K562 (cell line): Measurements from ENCODE around the gene OBSL1. TPM values are rescaled to one million over a fixed set of nuclear protein-coding genes. Genes with fewer than 3 reads are reported as not detected.
A peak's percentile ranks its signal among the peaks of the same experiment; 100 is the strongest.

Experiments
- CHD4 ChIP-seq: fragments of 200-600 bp; sonication (generic); IDR thresholded peaks from 3 replicates; pipeline ENCODE4 v1.6.1; 2012; ENCODE audit warnings: low read depth, mild to moderate bottlenecking, mixed read lengths, low read length, inconsistent platforms; ENCODE audit not compliant: insufficient read depth, insufficient replicate concordance, poor library complexity, severe bottlenecking
- ESRRA ChIP-seq: fragments of 450-650 bp; IDR thresholded peaks from 2 replicates; pipeline ENCODE4 v1.6.1; 2014; ENCODE audit warnings: low read depth, mild to moderate bottlenecking, moderate library complexity, borderline replicate concordance
- KAT8 ChIP-seq: fragments of 450-650 bp; IDR thresholded peaks from 2 replicates; pipeline ENCODE4 v1.6.1; 2016; ENCODE audit warnings: low read depth, mild to moderate bottlenecking
- L3MBTL2 ChIP-seq: fragments of 450-650 bp; IDR thresholded peaks from 2 replicates; pipeline ENCODE4 v1.6.1; 2016; ENCODE audit warnings: mild to moderate bottlenecking, moderate library complexity
- MTA1 ChIP-seq: fragments of 450-650 bp; IDR thresholded peaks from 2 replicates; pipeline ENCODE4 v1.6.1; 2017; ENCODE audit warnings: borderline replicate concordance
- MTF1 ChIP-seq: fragments of 250-450 bp; sonication (Bioruptor Pico); IDR thresholded peaks from 2 replicates; pipeline ENCODE4 v1.9.0; 2021; ENCODE audit warnings: moderate library complexity, mild to moderate bottlenecking, inconsistent platforms, borderline replicate concordance
- PURB ChIP-seq: sonication (generic); formaldehyde crosslinking; IDR thresholded peaks from 2 replicates; pipeline ENCODE4 v1.9.0; 2021; ENCODE audit warnings: low read depth, mild to moderate bottlenecking, missing genetic modification reagents
- RBM22 ChIP-seq: fragments of 200-400 bp; formaldehyde crosslinking; IDR thresholded peaks from 2 replicates; pipeline ENCODE4 v1.6.1; 2018; ENCODE audit warnings: low read length, low read depth; ENCODE audit not compliant: poor library complexity, severe bottlenecking
- RFX1 ChIP-seq: fragments of 450-650 bp; IDR thresholded peaks from 2 replicates; pipeline ENCODE4 v1.6.1; 2016; ENCODE audit warnings: mild to moderate bottlenecking, moderate library complexity
- SMARCA4 ChIP-seq: fragments of 450-650 bp; IDR thresholded peaks from 2 replicates; pipeline ENCODE4 v1.6.1; 2016
- ZC3H8 ChIP-seq: fragments of 450-650 bp; IDR thresholded peaks from 2 replicates; pipeline ENCODE4 v1.6.1; 2017
- ZNF133 ChIP-seq: fragments of 250-450 bp; sonication (Bioruptor Pico); IDR thresholded peaks from 2 replicates; pipeline ENCODE4 v1.4.0; 2020; ENCODE audit warnings: mild to moderate bottlenecking
- ZNF507 ChIP-seq: conservative IDR thresholded peaks from 2 replicates; pipeline ENCODE4 v1.6.1; 2017; ENCODE audit warnings: missing genetic modification characterization, missing compliant biosample characterization
- polyA plus RNA-seq, 8 experiments: library from polyadenylated mRNA; depleted of rRNA in 4 of 8; stranded (reverse) in 5 of 8; unstranded in 3 of 8; fragments of >200 nt; fragmentation: Nextera tagmentation in 2 of 8; fragmentation: Illumina TruSeq in 1 of 8; extraction: Ambion mirVana in 2 of 8; extraction: Trizol in 1 of 8; gene quantifications; 2 replicates each; pipeline versions ENCODE4 v1.2.1 to v1.2.3, GENCODE V29; 2011 to 2014; ENCODE audit warnings: inconsistent platforms in 1 of 8, missing spikeins in 1 of 8
- total RNA-seq, 7 experiments: library from RNA; depleted of rRNA in 6 of 7; stranded (reverse); fragments of >200 nt in 6 of 7; fragmentation: Illumina TruSeq in 2 of 7; extraction: Trizol in 2 of 7; gene quantifications; 2 replicates each; pipeline versions ENCODE4 v1.2.1 to v1.2.3, GENCODE V29; 2011 to 2021; ENCODE audit warnings: low replicate concordance in 1 of 7
- TF ChIP-seq, protein P1 (sequence below): fragments of 450-650 bp; formaldehyde crosslinking; IDR thresholded peaks from 2 replicates; pipeline ENCODE4 v1.4.0; 2022; ENCODE audit warnings: mild to moderate bottlenecking, moderate library complexity
- TF ChIP-seq, protein P2 (sequence below), 2 experiments: fragments of 450-650 bp in 1 of 2; sonication (generic) in 1 of 2; formaldehyde crosslinking; conservative IDR thresholded peaks; 2 replicates each; pipeline versions ENCODE4 v1.4.0 to v1.8.1; 2020 to 2022; ENCODE audit warnings: mild to moderate bottlenecking in 1 of 2, missing genetic modification reagents in 1 of 2
- TF ChIP-seq, protein P3 (sequence below): IDR thresholded peaks from 2 replicates; pipeline ENCODE4 v1.6.1; 2012; ENCODE audit warnings: low read depth, low read length, improper control_type of control experiment, borderline replicate concordance
- TF ChIP-seq, protein P4 (sequence below): fragments of 250-450 bp; sonication (Bioruptor Pico); IDR thresholded peaks from 2 replicates; pipeline ENCODE4 v1.5.0; 2022; ENCODE audit warnings: mild to moderate bottlenecking
- TF ChIP-seq, protein P5 (sequence below): fragments of 250-450 bp; sonication (Bioruptor Pico); IDR thresholded peaks from 2 replicates; pipeline ENCODE4 v1.6.1; 2021; ENCODE audit warnings: mild to moderate bottlenecking
- TF ChIP-seq, protein P6 (sequence below): sonication (generic); formaldehyde crosslinking; IDR thresholded peaks from 2 replicates; pipeline ENCODE4 v1.8.0; 2022; ENCODE audit warnings: missing genetic modification reagents, mild to moderate bottlenecking, borderline replicate concordance

The OBSL1 gene
- total and polyA plus RNA-seq, 9 of the 15 experiments (the other 6 are each of a cell fraction or from before 2014, with no cell fraction given), result 1.2 to 26.6 (median 8.6) TPM

DNA sequence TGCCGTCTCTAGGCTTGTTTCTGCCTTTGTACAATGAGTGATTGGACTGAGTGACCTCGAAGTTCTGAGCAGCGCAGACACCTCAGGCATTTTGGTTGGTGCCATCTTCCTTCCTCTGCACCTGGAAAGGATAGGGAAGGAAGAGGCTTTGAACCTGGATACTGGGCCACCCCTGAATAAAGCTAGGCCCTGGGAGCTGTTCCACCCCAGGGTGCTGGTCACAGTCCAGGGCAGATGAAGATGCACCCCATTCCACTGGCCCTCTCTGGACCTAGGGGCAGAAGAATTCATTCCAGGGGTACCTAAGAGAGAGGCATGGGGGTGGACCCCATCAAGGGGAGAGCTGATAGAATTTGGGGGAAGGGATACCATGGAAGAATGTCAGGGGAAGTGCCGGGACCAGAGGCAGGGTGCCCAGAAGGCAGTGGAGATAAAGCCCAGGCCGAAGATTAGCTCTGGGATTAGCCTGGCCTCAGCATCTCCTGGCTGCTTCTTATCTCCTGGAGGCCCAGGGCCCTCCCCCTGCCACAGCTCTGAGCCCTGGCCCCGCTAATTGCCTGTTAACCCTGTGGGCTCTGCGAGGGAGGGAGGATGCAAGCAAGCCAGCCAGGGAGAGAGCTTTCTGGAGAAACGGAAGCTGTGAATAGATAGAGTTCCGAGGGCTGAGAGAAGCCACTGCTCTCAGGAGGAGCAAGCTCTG is 45.7 kb downstream of the OBSL1 start (continued):
- no peak for TF ChIP-seq RFX1
- peak; percentile 93 for TF ChIP-seq SMARCA4
- TF ChIP-seq, protein P1, sequence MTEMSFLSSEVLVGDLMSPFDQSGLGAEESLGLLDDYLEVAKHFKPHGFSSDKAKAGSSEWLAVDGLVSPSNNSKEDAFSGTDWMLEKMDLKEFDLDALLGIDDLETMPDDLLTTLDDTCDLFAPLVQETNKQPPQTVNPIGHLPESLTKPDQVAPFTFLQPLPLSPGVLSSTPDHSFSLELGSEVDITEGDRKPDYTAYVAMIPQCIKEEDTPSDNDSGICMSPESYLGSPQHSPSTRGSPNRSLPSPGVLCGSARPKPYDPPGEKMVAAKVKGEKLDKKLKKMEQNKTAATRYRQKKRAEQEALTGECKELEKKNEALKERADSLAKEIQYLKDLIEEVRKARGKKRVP (CRISPR knock-in tag), result no peak
- TF ChIP-seq, protein P2, sequence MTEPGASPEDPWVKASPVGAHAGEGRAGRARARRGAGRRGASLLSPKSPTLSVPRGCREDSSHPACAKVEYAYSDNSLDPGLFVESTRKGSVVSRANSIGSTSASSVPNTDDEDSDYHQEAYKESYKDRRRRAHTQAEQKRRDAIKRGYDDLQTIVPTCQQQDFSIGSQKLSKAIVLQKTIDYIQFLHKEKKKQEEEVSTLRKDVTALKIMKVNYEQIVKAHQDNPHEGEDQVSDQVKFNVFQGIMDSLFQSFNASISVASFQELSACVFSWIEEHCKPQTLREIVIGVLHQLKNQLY (CRISPR knock-in tag; conservative IDR thresholded peaks at IDR 0.05), result no peak
- TF ChIP-seq ZNF507 (tag), result no peak
- TF ChIP-seq ESRRA, result peak; percentile 48; the same call in 1 of the 2 replicates
- TF ChIP-seq, protein P3, sequence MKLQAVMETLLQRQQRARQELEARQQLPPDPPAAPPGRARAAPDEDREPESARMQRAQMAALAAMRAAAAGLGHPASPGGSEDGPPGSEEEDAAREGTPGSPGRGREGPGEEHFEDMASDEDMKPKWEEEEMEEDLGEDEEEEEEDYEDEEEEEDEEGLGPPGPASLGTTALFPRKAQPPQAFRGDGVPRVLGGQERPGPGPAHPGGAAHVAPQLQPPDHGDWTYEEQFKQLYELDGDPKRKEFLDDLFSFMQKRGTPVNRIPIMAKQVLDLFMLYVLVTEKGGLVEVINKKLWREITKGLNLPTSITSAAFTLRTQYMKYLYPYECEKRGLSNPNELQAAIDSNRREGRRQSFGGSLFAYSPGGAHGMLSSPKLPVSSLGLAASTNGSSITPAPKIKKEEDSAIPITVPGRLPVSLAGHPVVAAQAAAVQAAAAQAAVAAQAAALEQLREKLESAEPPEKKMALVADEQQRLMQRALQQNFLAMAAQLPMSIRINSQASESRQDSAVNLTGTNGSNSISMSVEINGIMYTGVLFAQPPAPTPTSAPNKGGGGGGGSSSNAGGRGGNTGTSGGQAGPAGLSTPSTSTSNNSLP, result no peak
- TF ChIP-seq, protein P4, sequence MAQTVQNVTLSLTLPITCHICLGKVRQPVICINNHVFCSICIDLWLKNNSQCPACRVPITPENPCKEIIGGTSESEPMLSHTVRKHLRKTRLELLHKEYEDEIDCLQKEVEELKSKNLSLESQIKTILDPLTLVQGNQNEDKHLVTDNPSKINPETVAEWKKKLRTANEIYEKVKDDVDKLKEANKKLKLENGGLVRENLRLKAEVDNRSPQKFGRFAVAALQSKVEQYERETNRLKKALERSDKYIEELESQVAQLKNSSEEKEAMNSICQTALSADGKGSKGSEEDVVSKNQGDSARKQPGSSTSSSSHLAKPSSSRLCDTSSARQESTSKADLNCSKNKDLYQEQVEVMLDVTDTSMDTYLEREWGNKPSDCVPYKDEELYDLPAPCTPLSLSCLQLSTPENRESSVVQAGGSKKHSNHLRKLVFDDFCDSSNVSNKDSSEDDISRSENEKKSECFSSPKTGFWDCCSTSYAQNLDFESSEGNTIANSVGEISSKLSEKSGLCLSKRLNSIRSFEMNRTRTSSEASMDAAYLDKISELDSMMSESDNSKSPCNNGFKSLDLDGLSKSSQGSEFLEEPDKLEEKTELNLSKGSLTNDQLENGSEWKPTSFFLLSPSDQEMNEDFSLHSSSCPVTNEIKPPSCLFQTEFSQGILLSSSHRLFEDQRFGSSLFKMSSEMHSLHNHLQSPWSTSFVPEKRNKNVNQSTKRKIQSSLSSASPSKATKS (CRISPR knock-in tag), result no peak
- TF ChIP-seq ZNF133 (CRISPR knock-in tag), result no peak
- no peak for TF ChIP-seq RBM22
- no peak for TF ChIP-seq ZC3H8
- TF ChIP-seq MTF1 (CRISPR knock-in tag), result no peak
- peak; percentile 81 for TF ChIP-seq MTA1
- TF ChIP-seq L3MBTL2, result no peak
- TF ChIP-seq, protein P5, sequence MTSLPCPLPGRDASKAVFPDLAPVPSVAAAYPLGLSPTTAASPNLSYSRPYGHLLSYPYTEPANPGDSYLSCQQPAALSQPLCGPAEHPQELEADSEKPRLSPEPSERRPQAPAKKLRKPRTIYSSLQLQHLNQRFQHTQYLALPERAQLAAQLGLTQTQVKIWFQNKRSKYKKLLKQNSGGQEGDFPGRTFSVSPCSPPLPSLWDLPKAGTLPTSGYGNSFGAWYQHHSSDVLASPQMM (CRISPR knock-in tag), result no peak
- TF ChIP-seq CHD4, result peak; percentile 65
- TF ChIP-seq PURB, result no peak
- no peak for TF ChIP-seq KAT8
- TF ChIP-seq, protein P6, sequence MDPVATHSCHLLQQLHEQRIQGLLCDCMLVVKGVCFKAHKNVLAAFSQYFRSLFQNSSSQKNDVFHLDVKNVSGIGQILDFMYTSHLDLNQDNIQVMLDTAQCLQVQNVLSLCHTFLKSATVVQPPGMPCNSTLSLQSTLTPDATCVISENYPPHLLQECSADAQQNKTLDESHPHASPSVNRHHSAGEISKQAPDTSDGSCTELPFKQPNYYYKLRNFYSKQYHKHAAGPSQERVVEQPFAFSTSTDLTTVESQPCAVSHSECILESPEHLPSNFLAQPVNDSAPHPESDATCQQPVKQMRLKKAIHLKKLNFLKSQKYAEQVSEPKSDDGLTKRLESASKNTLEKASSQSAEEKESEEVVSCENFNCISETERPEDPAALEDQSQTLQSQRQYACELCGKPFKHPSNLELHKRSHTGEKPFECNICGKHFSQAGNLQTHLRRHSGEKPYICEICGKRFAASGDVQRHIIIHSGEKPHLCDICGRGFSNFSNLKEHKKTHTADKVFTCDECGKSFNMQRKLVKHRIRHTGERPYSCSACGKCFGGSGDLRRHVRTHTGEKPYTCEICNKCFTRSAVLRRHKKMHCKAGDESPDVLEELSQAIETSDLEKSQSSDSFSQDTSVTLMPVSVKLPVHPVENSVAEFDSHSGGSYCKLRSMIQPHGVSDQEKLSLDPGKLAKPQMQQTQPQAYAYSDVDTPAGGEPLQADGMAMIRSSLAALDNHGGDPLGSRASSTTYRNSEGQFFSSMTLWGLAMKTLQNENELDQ, result no peak
